Ishikawa (cell line): ENCODE measurements around the gene GRP.

Source experiments
- CEBPB ChIP-seq: IDR thresholded peaks from 2 replicates; pipeline ENCODE4 v1.6.1; 2012
- CREB1 ChIP-seq: IDR thresholded peaks from 2 replicates; pipeline ENCODE4 v1.6.1; 2012; ENCODE audit warnings: low read depth
- EGR1 ChIP-seq: IDR thresholded peaks from 2 replicates; pipeline ENCODE4 v1.6.1; 2012
- EP300 ChIP-seq: IDR thresholded peaks from 2 replicates; pipeline ENCODE4 v1.6.1; 2012; ENCODE audit warnings: borderline replicate concordance
- FOXM1 ChIP-seq: IDR thresholded peaks from 2 replicates; pipeline ENCODE4 v1.6.1; 2012; ENCODE audit warnings: low read depth, borderline replicate concordance
- MAX ChIP-seq: IDR thresholded peaks from 2 replicates; pipeline ENCODE4 v1.6.1; 2012
- NFIC ChIP-seq: IDR thresholded peaks from 2 replicates; pipeline ENCODE4 v1.6.1; 2012
- RAD21 ChIP-seq: IDR thresholded peaks from 2 replicates; pipeline ENCODE4 v1.6.1; 2012; ENCODE audit warnings: low read depth
- REST ChIP-seq: IDR thresholded peaks from 2 replicates; pipeline ENCODE4 v1.6.1; 2012; ENCODE audit warnings: low read depth, mild to moderate bottlenecking
- TAF1 ChIP-seq: IDR thresholded peaks from 2 replicates; pipeline ENCODE4 v1.6.1; 2012; ENCODE audit warnings: low read depth, mild to moderate bottlenecking
- TCF12 ChIP-seq: IDR thresholded peaks from 2 replicates; pipeline ENCODE4 v1.6.1; 2012; ENCODE audit warnings: low read depth
- TEAD4 ChIP-seq: IDR thresholded peaks from 2 replicates; pipeline ENCODE4 v1.6.1; 2012
- USF1 ChIP-seq: IDR thresholded peaks from 2 replicates; pipeline ENCODE4 v1.6.1; 2012
- YY1 ChIP-seq: IDR thresholded peaks from 2 replicates; pipeline ENCODE4 v1.6.1; 2012; ENCODE audit warnings: low read depth
- ZBTB7A ChIP-seq: IDR thresholded peaks from 2 replicates; pipeline ENCODE4 v1.6.1; 2012; ENCODE audit warnings: low read depth

Gene GRP

GRCh38 chr18:59231114-59231513 lies 11.2 kb downstream of the GRP start:
- TF ChIP-seq USF1 (no peak), TAF1 (no peak), EGR1 (no peak), NFIC (no peak), EP300 (no peak), MAX (no peak), FOXM1 (no peak), TEAD4 (no peak), REST (no peak), TCF12 (no peak), RAD21 (no peak), CEBPB (no peak), ZBTB7A (no peak)

- TF ChIP-seq TEAD4: no peak
- no peak for TF ChIP-seq FOXM1
- TF ChIP-seq MAX: no peak
- TF ChIP-seq EGR1: no peak
- no peak for TF ChIP-seq NFIC
- TF ChIP-seq REST: no peak
- TF ChIP-seq CREB1: no peak
- no peak for TF ChIP-seq YY1
- no peak for TF ChIP-seq USF1
- no peak for TF ChIP-seq TCF12
Measured at GRCh38 chr18:59231877-59232276, 11.9 kb downstream of the GRP start.

GRCh38 chr18:59232309-59233016 lies 12.5 kb downstream of the GRP start:
- TF ChIP-seq NFIC: no peak
- TF ChIP-seq TCF12: no peak
- TF ChIP-seq TEAD4: no peak
- no peak for TF ChIP-seq CEBPB
- TF ChIP-seq YY1: no peak
- TF ChIP-seq REST: no peak
- no peak for TF ChIP-seq EP300
- TF ChIP-seq TAF1: no peak
- TF ChIP-seq ZBTB7A: no peak
- no peak for TF ChIP-seq USF1
- no peak for TF ChIP-seq MAX
- TF ChIP-seq CREB1: no peak
- no peak for TF ChIP-seq RAD21
- no peak for TF ChIP-seq EGR1
- no peak for TF ChIP-seq FOXM1

DNA sequence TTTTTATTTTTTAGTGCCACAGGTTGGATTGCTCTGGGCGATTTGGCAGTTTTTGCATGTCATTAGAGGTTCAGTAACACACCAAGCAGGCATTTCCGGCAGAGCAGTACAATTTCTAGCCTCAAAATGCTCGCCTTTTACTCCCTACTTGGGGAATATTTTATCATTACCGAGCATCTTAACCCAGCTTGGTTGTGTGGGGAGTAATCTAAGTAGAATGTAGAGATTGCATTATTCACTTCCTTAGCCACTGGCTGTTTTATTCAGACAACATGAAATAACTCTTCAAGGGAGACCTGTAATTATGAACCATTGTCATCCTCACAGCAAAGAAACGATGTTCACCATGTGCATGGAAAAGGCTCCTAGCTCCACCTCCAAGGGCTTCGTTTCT lies 13.1 kb downstream of the GRP start:
- TF ChIP-seq EP300: no peak
- no peak for TF ChIP-seq NFIC
- no peak for TF ChIP-seq EGR1
- no peak for TF ChIP-seq ZBTB7A
